Epidermal melanocyte (primary cell): ENCODE measurements around the gene GPHN.

Source experiments
- DNase-seq: peaks from one replicate; pipeline ENCODE4 v3.0.0; 2011; ENCODE audit warnings: low spot score; ENCODE audit not compliant: insufficient read length

The GPHN gene

GRCh38 chr14:67141146-67141900 lies 633.4 kb downstream of the GPHN start:
- DNase-seq = no peak

GRCh38 chr14:67151082-67151666 lies 643.2 kb downstream of the GPHN start:
- no peak for DNase-seq

GRCh38 chr14:67158566-67158965 lies 650.6 kb downstream of the GPHN start:
- no peak for DNase-seq

GRCh38 chr14:67162385-67162784 lies 654.4 kb downstream of the GPHN start:
- DNase-seq = no peak

GRCh38 chr14:67166450-67166853 lies 658.5 kb downstream of the GPHN start:
- no peak for DNase-seq

GRCh38 chr14:67167420-67168109 lies 659.6 kb downstream of the GPHN start:
- DNase-seq = no peak

GRCh38 chr14:67168110-67168441 lies 660.1 kb downstream of the GPHN start:
- DNase-seq = no peak

- DNase-seq = no peak
Observed at GRCh38 chr14:67170660-67171059, 662.7 kb downstream of the GPHN start.

- DNase-seq = no peak
Observed at GRCh38 chr14:67172056-67172455, 664.1 kb downstream of the GPHN start.

GRCh38 chr14:67172520-67172919 lies 664.6 kb downstream of the GPHN start:
- no peak for DNase-seq

- no peak for DNase-seq
Observed at GRCh38 chr14:67173719-67174118, 665.8 kb downstream of the GPHN start.

GRCh38 chr14:67186172-67186768 lies 678.3 kb downstream of the GPHN start:
- no peak for DNase-seq

GRCh38 chr14:67186789-67187584 lies 679.0 kb downstream of the GPHN start:
- no peak for DNase-seq

GRCh38 chr14:67187826-67188225 lies 679.9 kb downstream of the GPHN start:
- DNase-seq = no peak

GRCh38 chr14:67188326-67188725 lies 680.4 kb downstream of the GPHN start:
- DNase-seq = no peak

GRCh38 chr14:67191768-67192290 lies 683.9 kb downstream of the GPHN start:
- DNase-seq = no peak

- no peak for DNase-seq
Observed at GRCh38 chr14:67192366-67192765, 684.4 kb downstream of the GPHN start.

- no peak for DNase-seq
Observed at GRCh38 chr14:67195279-67195678, 687.3 kb downstream of the GPHN start.

- DNase-seq = no peak
Observed at GRCh38 chr14:67199016-67199415, 691.1 kb downstream of the GPHN start.

- no peak for DNase-seq
Observed at GRCh38 chr14:67207810-67208209, 699.9 kb downstream of the GPHN start.

- no peak for DNase-seq
Observed at GRCh38 chr14:67218126-67218525, 710.2 kb downstream of the GPHN start.
